Stimulated activated naive CD4-positive, alpha-beta T cell treated with Interleukin-2 at 50 U/mL for 16 hours (primary cell): ENCODE data around the gene THSD4.
"Not testable (repeated sequence)": the region's sequence is repeated elsewhere in the genome, so short reads cannot be mapped to it uniquely, and the experiment has no call there.

Source experiments
- DNase-seq: peaks from one replicate; lab custom pipeline; 2025; lab: John Stamatoyannopoulos, UW

Gene THSD4

GRCh38 chr15:71352125-71352524 lies 236.9 kb downstream of the THSD4 start:
- no peak for DNase-seq

DNA sequence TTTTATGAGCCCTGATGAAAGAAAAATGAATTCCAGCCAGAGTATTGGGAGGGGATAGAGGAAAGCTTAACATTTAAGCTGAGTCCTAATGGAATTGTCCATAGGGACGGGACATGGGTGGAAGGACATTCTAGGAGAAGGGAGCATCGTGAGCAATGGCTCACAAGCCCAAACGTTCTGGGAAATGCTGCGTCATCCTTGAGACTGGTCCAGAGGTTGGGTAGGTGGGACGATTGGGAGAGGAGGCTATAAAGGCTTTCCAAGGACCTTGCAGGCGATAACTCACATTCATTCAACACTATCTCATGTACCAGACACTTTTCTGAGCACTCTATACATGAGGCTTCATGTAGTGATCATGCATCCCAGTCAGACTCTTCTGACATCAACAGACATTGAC lies 237.5 kb downstream of the THSD4 start:
- DNase-seq, result no peak

GRCh38 chr15:71353171-71353570 lies 237.9 kb downstream of the THSD4 start:
- no peak for DNase-seq

- DNase-seq, result no peak
These were observed 240.0 kb downstream of the THSD4 start for GRCh38 chr15:71355268-71355667.

DNA sequence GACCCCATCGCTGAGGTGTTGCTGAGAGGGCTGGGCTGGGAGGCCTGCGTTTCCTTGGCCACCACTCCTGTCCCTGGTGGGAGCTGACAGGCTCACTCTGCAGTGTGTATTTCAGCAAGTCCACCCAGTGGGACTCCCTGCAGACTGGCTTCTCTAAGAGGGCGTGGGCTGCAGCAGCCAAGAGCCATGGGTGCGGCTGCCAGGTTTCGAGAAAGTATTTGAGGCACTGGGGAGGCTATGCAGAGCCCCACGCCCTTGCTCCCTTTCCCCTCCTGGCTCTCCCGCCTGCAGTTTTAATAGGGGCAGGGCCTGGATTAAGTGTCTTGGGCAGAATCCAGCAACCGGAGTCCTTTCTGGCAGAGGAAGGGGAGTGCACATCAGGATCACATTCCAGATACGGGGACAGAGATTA lies 242.1 kb downstream of the THSD4 start:
- DNase-seq, result no peak

DNA sequence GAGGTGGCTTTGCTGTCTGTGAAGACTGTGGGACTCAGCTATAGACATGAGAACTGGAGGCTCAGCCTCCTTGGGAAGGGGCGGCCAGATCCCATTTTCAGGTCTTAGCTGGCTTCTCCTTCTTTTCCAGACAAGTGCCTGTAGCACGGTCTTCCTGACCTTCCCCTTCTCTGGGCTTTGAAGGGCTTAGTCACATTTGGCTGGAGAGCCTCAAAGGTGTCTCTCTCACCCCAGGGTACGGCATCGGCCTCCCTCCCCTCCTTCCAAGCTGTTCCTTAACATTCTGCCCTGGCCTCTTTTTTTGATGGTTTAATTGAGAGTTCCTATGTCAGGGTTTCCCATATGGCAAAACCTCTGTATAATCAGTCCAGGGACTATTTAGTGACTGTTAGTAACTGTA lies 242.7 kb downstream of the THSD4 start:
- no peak for DNase-seq

DNA sequence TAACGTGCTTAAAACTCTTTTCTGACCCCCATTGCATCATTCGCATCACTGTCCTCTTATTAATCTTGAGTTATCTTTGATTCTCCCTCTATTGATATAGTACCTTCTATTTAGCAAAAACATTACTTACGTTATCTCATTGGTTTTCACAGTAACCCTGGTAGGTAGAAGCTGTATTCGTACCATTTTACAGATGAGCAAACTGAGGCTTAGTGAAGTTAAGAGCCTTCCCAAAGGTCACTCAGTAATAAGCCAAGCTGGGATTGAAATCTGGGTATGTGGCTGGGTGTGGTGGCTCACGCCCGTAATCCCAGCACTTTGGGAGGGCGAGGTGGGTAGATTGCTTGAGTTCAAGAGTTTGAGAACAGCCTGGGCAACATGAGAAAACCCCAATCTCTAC lies 244.0 kb downstream of the THSD4 start:
- no peak for DNase-seq

- DNase-seq, result no peak
These were observed 247.3 kb downstream of the THSD4 start for GRCh38 chr15:71362556-71362955.

GRCh38 chr15:71362987-71363968 lies 248.0 kb downstream of the THSD4 start:
- no peak for DNase-seq

DNA sequence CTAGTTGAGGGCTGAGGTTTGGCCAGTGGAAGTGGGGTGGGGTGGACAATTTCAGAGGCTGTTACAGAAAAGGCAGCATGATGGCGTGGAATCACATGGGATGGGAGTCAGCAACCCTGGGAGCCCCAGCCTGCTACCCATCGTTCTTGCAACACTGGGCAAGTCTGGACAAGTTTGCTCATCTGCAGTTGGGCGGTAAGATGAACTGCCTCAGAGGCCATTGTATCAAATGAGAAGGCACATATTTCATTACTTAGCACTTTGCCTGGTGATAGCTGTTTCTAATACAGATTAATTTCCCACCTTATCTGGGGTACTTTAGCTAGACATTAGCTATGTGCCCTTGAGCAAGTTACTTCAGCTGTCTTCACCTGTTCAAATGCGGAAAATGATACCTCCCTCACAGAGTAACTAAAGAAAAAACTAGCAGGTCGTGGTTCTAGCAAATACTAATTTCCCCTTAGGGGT lies 248.9 kb downstream of the THSD4 start:
- DNase-seq, result no peak

DNA sequence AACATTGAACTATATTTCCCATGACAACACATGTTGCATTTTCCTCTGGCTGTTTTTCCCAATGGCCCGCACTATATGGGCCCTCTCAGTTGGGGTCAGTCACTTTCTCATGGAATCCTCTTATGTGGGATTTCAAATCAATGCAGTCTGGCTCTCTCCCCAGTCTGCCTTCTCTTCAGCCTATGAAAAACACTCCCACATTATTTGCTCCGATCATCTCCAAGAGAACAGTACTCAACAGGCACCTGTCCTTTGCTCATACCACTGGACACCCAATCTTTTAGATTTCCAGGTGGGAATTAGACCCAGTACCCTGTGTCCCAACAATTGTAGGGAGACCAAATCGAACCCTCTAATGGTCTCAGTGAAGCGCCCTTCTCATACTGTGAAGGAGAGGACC lies 251.3 kb downstream of the THSD4 start:
- DNase-seq, result no peak

DNA sequence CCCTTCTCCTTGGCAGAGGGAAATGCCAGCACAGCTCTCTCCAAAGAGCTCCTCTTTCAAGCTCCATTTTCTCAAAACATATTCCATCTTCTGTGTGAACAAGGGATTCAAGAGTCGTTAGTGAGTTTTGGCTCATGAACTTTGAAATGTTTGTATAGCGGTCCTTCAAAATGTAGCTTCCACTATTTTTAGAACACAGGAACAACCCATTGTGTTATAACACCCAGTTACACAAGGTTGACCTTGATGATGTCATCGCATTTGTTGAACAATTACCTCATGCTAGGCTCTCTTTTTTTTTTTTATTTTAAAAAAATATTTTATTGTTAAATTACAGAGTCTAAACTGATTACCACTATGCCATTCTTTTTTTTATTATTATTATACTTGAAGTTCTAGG lies 251.7 kb downstream of the THSD4 start:
- no peak for DNase-seq

- DNase-seq, result not testable (repeated sequence)
These were observed 252.5 kb downstream of the THSD4 start for GRCh38 chr15:71367737-71368136.

- not testable (repeated sequence) for DNase-seq
These were observed 257.5 kb downstream of the THSD4 start for GRCh38 chr15:71372769-71373168.

- no peak for DNase-seq
These were observed 258.6 kb downstream of the THSD4 start for GRCh38 chr15:71373917-71374316.

- DNase-seq, result no peak
These were observed 259.5 kb downstream of the THSD4 start for GRCh38 chr15:71374607-71375352.

DNA sequence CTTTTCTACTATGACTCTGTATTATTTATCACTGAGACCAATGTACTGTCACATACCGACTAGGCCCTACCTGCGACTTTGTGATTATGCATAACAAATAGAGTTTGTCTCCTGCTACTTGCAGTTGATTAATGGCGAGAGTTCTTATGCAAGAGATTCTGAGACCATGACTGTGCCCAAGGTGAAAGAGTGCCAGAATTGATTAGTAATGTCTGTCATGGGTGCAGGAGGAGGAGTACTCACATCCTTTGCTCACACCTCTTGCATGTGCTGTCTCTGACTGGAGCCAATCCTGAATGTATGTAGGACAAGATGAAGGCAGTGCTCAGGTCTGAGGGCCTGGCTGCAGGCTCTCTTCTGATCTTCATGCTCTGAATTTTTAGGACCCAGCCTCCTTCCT lies 260.7 kb downstream of the THSD4 start:
- no peak for DNase-seq

DNA sequence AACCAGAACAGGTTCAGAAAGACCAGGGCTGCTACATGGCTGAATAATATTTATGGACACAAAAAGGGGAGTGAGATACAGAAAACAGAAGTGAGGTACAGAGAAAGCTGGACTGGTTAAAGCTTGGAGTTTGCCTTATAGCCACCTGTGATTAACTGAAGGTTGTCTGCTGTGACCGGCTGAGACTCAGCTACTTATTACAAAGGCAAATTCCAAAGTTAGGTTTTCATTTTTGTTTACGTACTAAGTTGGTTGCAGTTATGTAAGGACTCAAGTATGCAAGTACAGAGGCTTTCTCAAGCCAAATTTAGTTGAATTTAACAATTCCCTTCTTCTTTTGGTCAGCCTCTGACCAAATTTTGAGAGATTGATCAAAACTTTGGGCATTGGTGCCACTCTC lies 264.6 kb downstream of the THSD4 start:
- DNase-seq, result no peak

DNA sequence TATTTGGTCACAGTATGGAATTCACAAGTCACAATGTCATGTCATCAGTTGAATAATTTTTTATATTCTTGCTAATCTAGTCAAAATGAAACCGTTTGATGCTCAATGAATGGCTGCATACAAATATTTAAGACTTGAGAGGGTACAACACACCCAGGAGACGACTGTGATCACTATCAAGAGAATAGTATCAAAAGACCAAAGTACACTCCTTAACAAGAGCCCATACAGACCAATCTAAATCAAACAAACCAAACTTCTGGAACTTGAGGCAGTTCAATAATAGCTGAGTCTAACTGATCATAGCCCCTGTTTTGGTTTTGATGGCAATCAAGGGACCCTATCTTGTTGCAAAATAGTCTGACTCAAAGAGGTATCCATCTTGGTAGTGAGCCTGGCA lies 265.1 kb downstream of the THSD4 start:
- DNase-seq, result no peak

DNA sequence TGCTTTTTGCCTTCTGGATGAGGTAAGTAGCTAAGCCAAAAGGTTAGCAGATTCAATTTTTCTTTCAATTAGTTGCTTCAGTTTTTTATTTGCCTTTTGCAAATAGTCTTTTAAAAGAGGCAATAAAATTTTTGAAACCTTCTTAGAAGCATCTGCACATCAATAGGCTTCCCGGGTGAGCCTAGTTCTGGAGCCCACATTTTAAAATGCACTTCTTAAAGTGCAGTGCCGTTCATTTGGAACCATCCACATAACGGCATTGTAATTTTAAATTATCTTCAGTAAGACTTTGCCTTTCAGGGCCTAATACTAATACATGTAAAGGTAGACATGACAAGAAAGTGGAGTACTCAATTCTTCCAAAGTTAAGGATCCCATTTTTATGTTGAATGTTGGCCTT lies 269.2 kb downstream of the THSD4 start:
- DNase-seq, result no peak

DNA sequence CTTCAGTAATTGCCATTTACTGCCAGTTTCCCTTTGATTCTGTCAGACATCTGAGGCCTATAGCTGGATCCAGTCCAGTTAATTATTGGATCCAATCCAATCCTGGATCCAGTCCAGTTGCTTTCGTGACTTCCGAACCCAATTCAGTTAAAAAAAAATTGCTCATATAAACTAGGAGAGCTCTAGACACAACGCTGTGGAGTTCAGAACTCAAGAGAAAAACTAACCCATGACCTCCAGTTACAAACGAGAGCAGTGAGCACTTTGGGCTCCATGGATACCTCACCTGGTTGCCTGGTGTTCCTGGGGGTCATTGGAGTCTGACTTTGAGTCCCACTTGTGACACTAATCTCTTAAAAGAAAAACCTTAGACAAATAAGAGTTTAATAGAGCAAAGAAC lies 269.8 kb downstream of the THSD4 start:
- no peak for DNase-seq

DNA sequence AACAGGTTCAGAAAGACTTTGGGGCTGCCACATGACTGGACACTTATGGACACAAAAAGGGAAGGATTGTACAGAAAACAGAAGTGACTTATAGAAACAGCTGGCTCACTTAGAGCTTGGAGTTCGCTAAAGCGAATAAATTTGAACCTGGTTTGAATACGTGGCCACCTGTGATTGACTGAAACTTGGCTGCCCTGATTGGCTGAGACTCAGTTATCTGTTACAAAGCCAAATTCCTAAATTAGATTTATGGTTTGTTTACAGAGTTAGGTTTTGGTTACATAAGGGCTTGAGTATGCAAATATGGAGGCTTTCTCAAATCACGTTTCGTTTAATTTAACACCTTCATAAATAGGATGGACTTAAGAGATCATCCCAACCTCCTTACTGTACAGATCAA lies 270.2 kb downstream of the THSD4 start:
- DNase-seq, result no peak

DNA sequence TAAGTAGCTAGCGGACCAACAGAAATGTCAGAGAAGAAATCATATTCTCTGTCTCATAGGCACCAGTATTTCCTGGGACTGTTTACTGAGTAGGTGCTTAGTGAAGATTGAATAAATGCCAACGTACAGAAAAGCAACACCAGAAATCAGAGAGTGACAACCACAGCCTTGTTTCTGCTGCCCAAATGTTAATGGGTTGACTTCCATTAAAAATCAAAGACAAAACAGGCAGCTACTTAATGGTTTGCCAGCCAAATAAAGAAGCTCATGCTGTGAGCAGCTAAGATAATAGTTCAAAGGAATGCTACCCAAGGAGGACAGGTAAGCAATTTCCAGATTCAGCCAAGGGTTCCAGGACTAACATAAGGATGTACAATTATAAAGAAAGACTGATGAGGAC lies 270.7 kb downstream of the THSD4 start:
- no peak for DNase-seq
